ENCODE measurements around the gene LAMA4. TPM values are rescaled to one million over a fixed set of nuclear protein-coding genes. Genes with fewer than 3 reads are reported as not detected.

Gene LAMA4
- total and polyA plus RNA-seq, 9 donors, result 29.0 to 92.8 (median 42.5) TPM

DNA sequence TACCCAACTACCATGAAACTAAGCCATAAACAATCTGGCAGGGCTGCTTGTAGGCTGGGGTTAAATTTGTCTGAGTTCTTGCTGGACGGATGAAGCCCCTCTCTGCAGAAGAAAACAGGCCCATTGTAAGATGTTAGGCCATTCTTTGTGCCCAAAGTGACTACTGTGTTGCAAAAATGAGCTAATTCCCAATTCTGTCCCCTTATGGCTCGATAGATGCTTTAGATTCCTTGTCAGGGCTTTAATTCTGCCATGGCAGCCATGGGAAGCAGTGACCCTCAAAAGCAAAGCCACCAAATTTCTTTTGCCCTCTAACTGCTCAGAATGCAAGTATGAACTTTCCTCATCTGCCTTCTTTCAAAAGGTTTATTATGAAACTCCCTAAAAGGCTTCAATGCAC lies 45.2 kb downstream of the LAMA4 start:
- Histone ChIP-seq H3K9me3 (no peaks in the 10 kb centered on the region), H3K4me1 (ENCODE audit: insufficient read depth) (peaks cover 4% of the 10 kb centered on the region), H3K4me3 (no peak overlapping the region), H3K36me3 (no peaks in the 10 kb centered on the region), H3K27me3 (no peaks in the 10 kb centered on the region), H3K27ac (no peak overlapping the region)
- no peak for TF ChIP-seq EP300 (IDR thresholded peaks at IDR 0.05)
- TF ChIP-seq, protein P1, sequence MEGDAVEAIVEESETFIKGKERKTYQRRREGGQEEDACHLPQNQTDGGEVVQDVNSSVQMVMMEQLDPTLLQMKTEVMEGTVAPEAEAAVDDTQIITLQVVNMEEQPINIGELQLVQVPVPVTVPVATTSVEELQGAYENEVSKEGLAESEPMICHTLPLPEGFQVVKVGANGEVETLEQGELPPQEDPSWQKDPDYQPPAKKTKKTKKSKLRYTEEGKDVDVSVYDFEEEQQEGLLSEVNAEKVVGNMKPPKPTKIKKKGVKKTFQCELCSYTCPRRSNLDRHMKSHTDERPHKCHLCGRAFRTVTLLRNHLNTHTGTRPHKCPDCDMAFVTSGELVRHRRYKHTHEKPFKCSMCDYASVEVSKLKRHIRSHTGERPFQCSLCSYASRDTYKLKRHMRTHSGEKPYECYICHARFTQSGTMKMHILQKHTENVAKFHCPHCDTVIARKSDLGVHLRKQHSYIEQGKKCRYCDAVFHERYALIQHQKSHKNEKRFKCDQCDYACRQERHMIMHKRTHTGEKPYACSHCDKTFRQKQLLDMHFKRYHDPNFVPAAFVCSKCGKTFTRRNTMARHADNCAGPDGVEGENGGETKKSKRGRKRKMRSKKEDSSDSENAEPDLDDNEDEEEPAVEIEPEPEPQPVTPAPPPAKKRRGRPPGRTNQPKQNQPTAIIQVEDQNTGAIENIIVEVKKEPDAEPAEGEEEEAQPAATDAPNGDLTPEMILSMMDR (IDR thresholded peaks at IDR 0.05), result no peak
- TF ChIP-seq POLR2A (IDR thresholded peaks at IDR 0.05), result no peak
- intact Hi-C loops (cut with DNase I), result no loop called here
- 78 to 93% (median 88%) methylated on average over 2 of the region's 2 CpGs for WGBS, 3 donors
- DNase-seq, result no peak

DNA sequence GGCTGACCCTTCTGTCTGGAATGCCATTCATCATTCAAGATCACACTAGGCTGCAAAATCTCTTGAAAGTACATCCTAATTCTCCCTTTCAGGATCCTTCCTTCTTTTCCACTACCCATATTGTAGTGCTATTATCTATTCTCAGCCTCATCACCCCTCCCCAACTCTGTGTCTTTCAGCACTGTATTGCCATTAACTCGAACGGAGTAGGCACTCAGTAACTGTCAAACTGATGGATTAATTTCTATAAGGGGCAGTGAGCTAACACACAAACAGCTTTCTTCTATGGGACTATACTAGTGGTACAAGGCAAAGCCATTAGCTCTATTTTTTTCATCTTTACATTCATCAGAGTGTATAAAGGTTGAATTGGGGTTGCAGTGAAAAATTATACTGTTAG lies 46.6 kb downstream of the LAMA4 start:
- no peaks in the 10 kb centered on the region for H3K27me3 ChIP-seq
- WGBS, 3 donors, result 76 to 87% (median 83%) methylated on average over 2 of the region's 2 CpGs
- no peaks in the 10 kb centered on the region for H3K36me3 ChIP-seq
- peaks cover 7% of the 10 kb centered on the region for H3K4me1 ChIP-seq (ENCODE audit: insufficient read depth)
- no peak overlapping the region for H3K27ac ChIP-seq
- intact Hi-C loops (cut with DNase I), result no loop called here
- H3K9me3 ChIP-seq, result no peaks in the 10 kb centered on the region
- no peak overlapping the region for H3K4me3 ChIP-seq
- TF ChIP-seq, protein P1 (IDR thresholded peaks at IDR 0.05), result no peak
- TF ChIP-seq POLR2A (IDR thresholded peaks at IDR 0.05) (no peak), EP300 (IDR thresholded peaks at IDR 0.05) (no peak)
- no peak for DNase-seq

DNA sequence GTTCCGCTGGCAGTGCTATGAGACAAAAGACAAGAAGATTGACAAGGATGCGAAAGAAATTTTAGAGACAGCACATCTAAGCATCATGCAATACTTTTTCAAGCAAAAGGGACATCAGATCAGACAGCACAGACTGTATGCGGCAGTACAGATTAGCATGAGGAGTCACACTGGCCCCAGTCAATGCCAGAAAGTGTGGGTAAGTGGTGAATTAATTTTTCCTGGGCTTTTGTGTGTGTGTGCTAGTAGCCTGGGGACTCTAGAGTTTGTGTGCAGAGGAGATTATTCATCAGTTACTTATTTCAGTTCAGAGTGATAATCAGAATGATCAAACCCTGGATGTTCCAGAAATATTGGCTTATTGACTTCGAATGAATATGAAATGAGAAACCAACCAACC lies 47.2 kb downstream of the LAMA4 start:
- DNase-seq, result no peak
- Histone ChIP-seq H3K27me3 (no peaks in the 10 kb centered on the region), H3K4me1 (ENCODE audit: insufficient read depth) (peaks cover 8% of the 10 kb centered on the region), H3K27ac (no peak overlapping the region), H3K36me3 (no peaks in the 10 kb centered on the region), H3K4me3 (no peak overlapping the region), H3K9me3 (no peaks in the 10 kb centered on the region)
- WGBS, 3 donors, result 96 to 99% (median 98%) methylated on average over 4 of the region's 4 CpGs
- intact Hi-C loops (cut with DNase I), result no loop called here
- TF ChIP-seq POLR2A (IDR thresholded peaks at IDR 0.05) (no peak), EP300 (IDR thresholded peaks at IDR 0.05) (no peak)
- TF ChIP-seq, protein P1 (IDR thresholded peaks at IDR 0.05), result no peak

DNA sequence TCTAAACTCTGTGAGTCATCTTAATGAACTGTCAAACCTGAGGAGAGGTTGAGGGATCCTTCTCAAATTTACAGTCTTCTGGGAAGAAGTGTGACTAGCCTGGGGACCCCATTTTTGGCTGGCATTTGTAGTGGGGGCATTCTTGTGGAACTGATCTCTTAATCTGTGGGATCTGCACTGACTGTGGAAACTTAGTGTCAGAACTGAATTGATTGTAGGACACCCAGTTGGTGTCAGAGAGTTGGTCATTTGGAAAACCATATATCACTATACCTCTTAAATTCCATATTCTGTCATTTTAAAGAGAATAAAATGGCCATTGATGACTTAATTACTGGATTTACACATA lies 48.3 kb downstream of the LAMA4 start:
- TF ChIP-seq EP300 (IDR thresholded peaks at IDR 0.05) (no peak), POLR2A (IDR thresholded peaks at IDR 0.05) (no peak)
- TF ChIP-seq, protein P1 (IDR thresholded peaks at IDR 0.05), result no peak
- H3K27ac ChIP-seq, result no peak overlapping the region
- intact Hi-C loops (cut with DNase I), result no loop called here
- H3K9me3 ChIP-seq, result no peaks in the 10 kb centered on the region
- no peaks in the 10 kb centered on the region for H3K36me3 ChIP-seq
- H3K27me3 ChIP-seq, result no peaks in the 10 kb centered on the region
- H3K4me1 ChIP-seq (ENCODE audit: insufficient read depth), result peaks cover 8% of the 10 kb centered on the region
- H3K4me3 ChIP-seq, result no peak overlapping the region
- no peak for DNase-seq

Data from ovary (tissue), 9 donors.